Suprapubic skin (tissue), 3 donors: ENCODE measurements around the gene GTF2H3.

Experiments used
- POLR2AphosphoS5 ChIP-seq, 3 donors: sonication (generic); formaldehyde crosslinking; IDR thresholded peaks; one replicate each; pipeline ENCODE4 v1.6.1; 2017; ENCODE audit warnings: antibody characterized with exemption in 3 of 3
- TF ChIP-seq, protein P1 (sequence below), 2 donors: fragments of 200-600 bp in 1 of 2; fragments of 450-650 bp in 1 of 2; sonication (generic) in 1 of 2; IDR thresholded peaks; one replicate each; pipeline ENCODE4 v1.5.1; 2016 to 2019; ENCODE audit warnings: antibody characterized with exemption in 2 of 2, mild to moderate bottlenecking in 1 of 2, moderate library complexity in 1 of 2

DNA sequence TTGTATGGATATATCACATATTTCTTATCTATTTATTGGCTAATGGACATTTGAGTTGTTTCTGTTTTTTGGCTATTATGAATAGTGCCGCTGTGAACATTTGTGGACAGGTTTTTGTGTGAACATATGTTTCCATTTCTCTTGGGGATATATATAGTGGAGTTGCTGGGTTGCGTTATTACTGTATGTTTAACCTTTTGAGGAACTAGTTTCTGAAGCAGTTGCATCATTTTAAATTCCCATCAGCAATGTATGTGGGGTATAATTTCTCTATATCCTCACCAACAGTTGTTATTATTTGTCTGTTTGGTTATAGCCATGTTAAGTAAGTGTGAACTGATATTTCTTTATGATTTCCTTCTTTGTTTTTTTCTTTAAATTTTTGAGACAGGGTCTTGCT is 48.0 kb downstream of the GTF2H3 start:
- TF ChIP-seq, protein P1, sequence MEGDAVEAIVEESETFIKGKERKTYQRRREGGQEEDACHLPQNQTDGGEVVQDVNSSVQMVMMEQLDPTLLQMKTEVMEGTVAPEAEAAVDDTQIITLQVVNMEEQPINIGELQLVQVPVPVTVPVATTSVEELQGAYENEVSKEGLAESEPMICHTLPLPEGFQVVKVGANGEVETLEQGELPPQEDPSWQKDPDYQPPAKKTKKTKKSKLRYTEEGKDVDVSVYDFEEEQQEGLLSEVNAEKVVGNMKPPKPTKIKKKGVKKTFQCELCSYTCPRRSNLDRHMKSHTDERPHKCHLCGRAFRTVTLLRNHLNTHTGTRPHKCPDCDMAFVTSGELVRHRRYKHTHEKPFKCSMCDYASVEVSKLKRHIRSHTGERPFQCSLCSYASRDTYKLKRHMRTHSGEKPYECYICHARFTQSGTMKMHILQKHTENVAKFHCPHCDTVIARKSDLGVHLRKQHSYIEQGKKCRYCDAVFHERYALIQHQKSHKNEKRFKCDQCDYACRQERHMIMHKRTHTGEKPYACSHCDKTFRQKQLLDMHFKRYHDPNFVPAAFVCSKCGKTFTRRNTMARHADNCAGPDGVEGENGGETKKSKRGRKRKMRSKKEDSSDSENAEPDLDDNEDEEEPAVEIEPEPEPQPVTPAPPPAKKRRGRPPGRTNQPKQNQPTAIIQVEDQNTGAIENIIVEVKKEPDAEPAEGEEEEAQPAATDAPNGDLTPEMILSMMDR (IDR thresholded peaks at IDR 0.05): no peak
- TF ChIP-seq POLR2AphosphoS5 (IDR thresholded peaks at IDR 0.05): no peak
